ENCODE measurements around the gene ESR1.

The ESR1 gene

GRCh38 chr6:151807513-151808370, at the start of gene ESR1:
ESR1 (plus strand) TSS chr6:151807682; CDS start chr6:151807913, 231 bp downstream.
- no peak for DNase-seq

DNA sequence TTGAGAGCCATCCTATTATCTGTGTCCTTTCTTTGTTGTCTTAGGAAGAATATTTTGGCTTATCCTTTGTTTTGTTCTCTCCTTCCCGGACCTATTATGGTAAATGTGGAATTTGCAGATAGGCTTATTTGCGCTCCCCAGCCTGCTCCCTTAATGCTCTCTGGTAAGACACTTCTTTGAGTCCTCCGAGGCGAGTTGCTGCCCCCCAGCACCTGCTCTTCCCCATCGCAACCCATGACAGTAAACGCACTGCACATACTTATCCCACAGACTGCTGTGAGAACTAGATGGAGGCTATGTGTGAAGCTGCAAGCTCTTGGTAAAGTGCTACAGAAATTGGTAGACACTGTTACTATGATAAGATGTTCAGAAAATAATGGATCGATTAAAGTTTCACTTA, 47.0 kb upstream of the ESR1 start:
- DNase-seq = no peak

DNA sequence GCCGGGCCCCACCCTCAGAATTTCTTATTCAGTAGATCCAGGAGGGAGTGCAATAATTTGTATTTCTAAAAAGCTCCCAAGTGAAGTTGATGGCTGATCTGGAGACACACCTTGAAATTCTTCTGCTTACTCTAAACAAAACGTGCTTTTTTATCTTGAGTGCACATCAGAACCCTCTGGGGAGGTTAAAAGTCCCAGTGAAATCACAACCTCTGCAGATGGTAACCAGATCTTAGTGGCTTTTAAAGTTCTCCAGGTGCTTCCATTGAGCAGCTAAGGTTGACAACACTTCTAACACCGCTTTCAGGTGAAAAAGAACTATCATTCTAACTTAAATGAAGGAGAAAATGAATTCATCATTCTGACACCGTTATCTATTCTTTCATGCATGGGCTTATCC, 45.6 kb upstream of the ESR1 start:
- DNase-seq = no peak

- DNase-seq = no peak
Measured at GRCh38 chr6:151762817-151763216, 44.7 kb upstream of the ESR1 start.

- DNase-seq = no peak
Measured at GRCh38 chr6:151763303-151763702, 44.2 kb upstream of the ESR1 start.

DNA sequence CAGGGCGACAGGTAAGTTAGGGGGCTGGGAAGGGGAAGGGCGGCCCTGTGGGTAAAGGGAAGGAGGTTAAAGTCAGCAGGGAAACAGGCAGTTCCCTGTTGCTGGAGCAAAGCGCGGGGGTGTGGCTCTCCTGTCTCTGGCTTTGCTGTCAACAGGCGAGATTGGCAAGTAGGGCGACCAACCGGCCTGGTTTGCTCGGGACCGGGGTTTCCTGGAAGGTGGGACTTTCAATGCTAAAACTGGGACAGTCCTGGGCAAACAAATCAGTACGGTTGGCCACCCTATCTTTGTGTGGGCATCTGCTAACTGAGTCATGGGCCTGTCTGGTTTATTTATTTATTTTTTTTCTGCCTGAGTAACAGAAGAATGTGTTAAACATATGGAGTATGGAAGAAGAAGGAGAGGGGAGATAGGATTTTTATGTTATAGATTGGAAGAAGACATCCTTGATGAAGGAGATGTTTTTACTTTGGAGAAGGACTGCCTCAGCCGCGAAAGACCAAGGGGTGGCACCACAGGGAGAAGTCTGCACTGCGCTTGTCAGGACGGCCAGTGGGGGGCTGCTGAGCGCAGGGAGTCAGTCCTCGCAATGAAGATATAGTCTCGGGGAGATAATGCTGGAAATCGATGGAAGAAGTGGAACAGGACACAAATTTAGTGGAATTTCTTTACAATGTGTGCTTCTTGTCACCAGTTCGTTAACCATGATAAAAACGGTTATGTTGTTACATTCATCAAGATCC, 43.4 kb upstream of the ESR1 start:
- peak; percentile 23 for DNase-seq

DNA sequence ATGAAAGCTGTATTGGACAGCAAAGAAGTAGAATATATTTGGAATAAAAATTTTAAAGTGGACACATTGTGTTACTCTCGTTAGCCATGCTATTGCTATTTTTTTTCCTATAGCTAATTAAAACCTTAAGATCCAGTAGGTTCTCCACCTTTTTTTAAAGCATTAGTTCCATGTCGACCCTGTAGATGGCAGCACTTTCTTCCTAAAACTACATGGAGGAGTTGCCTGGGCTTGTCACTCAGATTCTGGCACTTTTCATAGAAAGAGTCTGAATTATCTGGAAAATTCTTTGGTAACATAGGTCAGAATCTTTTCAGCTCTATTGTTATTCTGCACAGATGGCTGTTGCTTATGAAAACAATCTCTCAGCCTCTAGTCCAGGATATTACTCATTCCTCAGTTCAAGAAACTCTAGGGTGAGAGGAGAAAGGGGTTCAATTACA, 42.0 kb upstream of the ESR1 start:
- peak; percentile 19 for DNase-seq

GRCh38 chr6:151772446-151772845, 35.0 kb upstream of the ESR1 start:
- no peak for DNase-seq

GRCh38 chr6:151773382-151773781, 34.1 kb upstream of the ESR1 start:
- DNase-seq = no peak

DNA sequence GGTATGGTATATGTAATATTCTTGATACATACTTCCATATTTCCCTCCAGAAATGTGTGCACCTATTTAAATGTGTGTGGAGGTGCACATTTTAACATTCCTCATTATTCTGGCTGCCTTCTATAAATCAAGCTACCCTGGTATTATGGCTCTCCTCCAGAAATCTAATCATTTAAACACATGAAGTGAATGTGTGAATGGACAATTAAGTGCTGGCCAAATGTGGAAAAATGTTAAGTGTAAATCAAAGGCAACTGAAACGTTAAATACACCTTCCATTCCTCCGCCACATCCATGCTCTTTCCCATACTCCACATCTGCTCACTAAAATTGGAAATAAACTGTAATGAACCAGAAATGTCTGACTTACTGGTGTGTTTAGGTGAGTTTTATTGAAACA, 24.9 kb upstream of the ESR1 start:
- no peak for DNase-seq

DNA sequence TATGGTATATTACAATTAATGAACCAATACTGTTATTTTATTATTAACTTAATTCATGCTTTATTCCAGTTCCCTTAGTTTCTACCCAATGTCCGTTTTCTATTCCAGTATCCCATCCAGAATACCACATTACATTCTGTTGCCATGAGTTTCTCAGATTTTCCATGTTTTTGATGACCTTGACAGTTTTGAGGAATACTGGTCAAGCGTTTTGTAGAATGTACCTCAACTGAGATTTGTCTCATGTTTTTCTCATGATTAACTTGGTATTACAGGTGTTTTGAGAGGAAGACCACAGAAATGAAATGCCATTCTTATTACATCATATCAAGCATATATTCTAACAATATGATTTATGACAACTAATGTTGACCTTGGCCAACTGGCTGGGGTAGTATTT, 23.8 kb upstream of the ESR1 start:
- DNase-seq = no peak

- no peak for DNase-seq
Measured at GRCh38 chr6:151784441-151785214, 22.9 kb upstream of the ESR1 start.

DNA sequence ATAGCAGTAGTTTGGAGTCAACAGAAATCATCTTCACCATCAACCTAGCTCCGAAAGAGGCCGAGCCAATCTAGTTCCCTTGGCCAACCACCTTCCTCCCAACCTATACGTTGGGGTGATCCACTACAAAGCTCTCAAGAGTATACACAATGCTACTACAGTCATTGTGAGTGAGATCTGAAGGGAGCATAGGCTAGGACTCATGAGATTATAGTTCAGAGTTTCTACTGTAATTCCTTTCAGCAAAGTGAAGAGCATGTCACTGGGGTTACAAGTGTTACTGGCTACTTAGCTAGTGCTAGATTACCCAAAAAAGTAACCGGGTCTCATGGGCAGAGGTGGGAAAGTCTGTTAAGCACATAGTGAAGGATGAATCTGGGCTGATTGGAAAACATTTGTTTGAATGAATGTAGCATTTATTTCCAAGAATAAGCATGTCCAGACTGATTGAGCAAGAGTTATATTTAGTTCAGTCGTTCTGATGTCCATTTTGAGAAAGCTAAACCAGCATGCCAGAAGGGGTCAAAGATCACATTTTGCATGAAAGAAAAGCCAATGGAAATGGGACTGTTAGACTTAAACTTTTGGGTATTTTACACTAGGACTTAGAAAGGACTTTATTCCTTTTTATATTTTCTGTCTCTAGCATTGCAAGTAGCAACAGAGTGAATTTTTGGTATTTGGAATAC, 10.5 kb upstream of the ESR1 start:
- no peak for DNase-seq

- no peak for DNase-seq
Measured at GRCh38 chr6:151803743-151804142, 3.7 kb upstream of the ESR1 start.

DNA sequence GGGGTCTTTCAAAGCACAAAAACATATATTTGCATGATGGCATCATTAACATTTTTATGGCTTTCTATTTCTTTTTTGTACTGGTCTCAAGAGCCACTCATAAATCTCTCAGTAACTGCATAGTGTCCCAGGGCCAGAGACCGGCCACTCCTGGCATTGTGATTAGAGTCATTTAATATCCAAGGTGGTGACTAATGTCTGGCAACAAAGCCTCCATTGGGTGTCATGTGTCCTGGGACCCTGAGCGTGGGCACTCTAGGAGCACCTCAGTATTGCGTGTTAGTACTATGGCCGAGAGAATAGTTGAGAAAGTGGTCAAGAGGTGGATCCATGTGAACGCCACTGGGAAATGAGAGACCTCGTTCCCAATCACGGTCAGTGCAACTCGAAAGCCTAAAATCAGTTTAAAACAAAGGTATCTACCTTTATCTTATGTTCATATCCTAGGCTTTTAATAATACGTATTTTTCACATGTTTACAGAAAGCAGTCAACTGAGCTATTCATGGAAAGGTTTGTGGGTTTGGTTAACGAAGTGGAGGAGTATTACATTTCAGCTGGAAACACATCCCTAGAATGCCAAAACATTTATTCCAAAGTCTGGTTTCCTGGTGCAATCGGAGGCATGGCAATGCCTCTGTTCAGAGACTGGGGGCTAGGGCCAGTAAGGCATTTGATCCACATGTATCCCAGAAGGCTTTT, 2.7 kb upstream of the ESR1 start:
- DNase-seq = no peak

GRCh38 chr6:151805286-151805840, 2.1 kb upstream of the ESR1 start:
- DNase-seq = no peak

DNA sequence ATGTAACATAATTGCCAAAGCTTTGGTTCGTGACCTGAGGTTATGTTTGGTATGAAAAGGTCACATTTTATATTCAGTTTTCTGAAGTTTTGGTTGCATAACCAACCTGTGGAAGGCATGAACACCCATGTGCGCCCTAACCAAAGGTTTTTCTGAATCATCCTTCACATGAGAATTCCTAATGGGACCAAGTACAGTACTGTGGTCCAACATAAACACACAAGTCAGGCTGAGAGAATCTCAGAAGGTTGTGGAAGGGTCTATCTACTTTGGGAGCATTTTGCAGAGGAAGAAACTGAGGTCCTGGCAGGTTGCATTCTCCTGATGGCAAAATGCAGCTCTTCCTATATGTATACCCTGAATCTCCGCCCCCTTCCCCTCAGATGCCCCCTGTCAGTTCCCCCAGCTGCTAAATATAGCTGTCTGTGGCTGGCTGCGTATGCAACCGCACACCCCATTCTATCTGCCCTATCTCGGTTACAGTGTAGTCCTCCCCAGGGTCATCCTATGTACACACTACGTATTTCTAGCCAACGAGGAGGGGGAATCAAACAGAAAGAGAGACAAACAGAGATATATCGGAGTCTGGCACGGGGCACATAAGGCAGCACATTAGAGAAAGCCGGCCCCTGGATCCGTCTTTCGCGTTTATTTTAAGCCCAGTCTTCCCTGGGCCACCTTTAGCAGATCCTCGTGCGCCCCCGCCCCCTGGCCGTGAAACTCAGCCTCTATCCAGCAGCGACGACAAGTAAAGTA, 547 bp upstream of the ESR1 start:
- no peak for DNase-seq

- DNase-seq = no peak
Measured at GRCh38 chr6:151808371-151809241, 1.1 kb downstream of the ESR1 start.

DNA sequence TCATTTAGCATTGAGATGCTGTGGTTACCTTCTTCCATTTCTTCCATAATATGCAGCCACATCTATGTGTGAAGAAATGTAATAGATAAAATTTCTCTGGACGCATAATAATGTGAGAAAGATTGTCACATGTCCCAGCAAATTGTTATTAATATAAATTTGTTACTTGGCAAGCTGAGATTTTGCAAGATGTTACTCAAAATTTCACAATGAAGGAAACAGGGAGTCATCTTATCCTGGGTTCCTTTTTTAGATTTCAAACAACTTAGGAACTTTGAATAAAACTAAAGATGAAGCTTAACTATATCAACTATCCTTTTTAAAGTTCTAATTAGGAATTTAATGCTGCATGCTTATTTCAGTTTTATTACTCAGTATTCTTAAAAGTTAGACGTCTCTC, 3.6 kb downstream of the ESR1 start:
- no peak for DNase-seq

- DNase-seq = no peak
Measured at GRCh38 chr6:151813858-151814257, 6.4 kb downstream of the ESR1 start.

Measured in NCI-H1694 treated with DMSO at 0.1 percent for 48 hours (cell line).